COLO668 (cell line): ENCODE measurements around the gene CKS2.
"Not testable (repeated sequence)": the region's sequence is repeated elsewhere in the genome, so short reads cannot be mapped to it uniquely, and the experiment has no call there.

ENCODE experiments used
- DNase-seq: peaks from one replicate; lab custom pipeline; 2025; ENCODE audit not compliant: unreplicated experiment; lab: John Stamatoyannopoulos, UW

CKS2 gene

GRCh38 chr9:89310475-89311345 is at the start of gene CKS2:
Gene CKS2 (plus strand): TSS chr9:89311195. CDS start chr9:89311293, 98 bp downstream.
- DNase-seq, result peak; percentile 100

- no peak for DNase-seq
Measured at GRCh38 chr9:89273528-89274279, 37.3 kb upstream of the CKS2 start.

GRCh38 chr9:89274838-89275237 is 36.2 kb upstream of the CKS2 start:
- no peak for DNase-seq

GRCh38 chr9:89276040-89276439 is 35.0 kb upstream of the CKS2 start:
- DNase-seq, result not testable (repeated sequence)

GRCh38 chr9:89277043-89277442 is 34.0 kb upstream of the CKS2 start:
- no peak for DNase-seq

GRCh38 chr9:89277454-89277853 is 33.5 kb upstream of the CKS2 start:
- no peak for DNase-seq

- DNase-seq, result no peak
Measured at GRCh38 chr9:89278551-89278950, 32.4 kb upstream of the CKS2 start.

- DNase-seq, result peak; percentile 20
Measured at GRCh38 chr9:89278997-89279739, 31.8 kb upstream of the CKS2 start.

GRCh38 chr9:89281106-89281505 is 29.9 kb upstream of the CKS2 start:
- no peak for DNase-seq

GRCh38 chr9:89282248-89282968 is 28.6 kb upstream of the CKS2 start:
- peak; percentile 8 for DNase-seq

- DNase-seq, result no peak
Measured at GRCh38 chr9:89284076-89284475, 26.9 kb upstream of the CKS2 start.

GRCh38 chr9:89291741-89292140 is 19.3 kb upstream of the CKS2 start:
- DNase-seq, result no peak

GRCh38 chr9:89293014-89293413 is 18.0 kb upstream of the CKS2 start:
- DNase-seq, result no peak

GRCh38 chr9:89295400-89295799 is 15.6 kb upstream of the CKS2 start:
- DNase-seq, result no peak

GRCh38 chr9:89301996-89302395 is 9.0 kb upstream of the CKS2 start:
- not testable (repeated sequence) for DNase-seq

- DNase-seq, result no peak
Measured at GRCh38 chr9:89304020-89304833, 6.8 kb upstream of the CKS2 start.

GRCh38 chr9:89304834-89305188 is 6.2 kb upstream of the CKS2 start:
- no peak for DNase-seq

- DNase-seq, result no peak
Measured at GRCh38 chr9:89305868-89306267, 5.1 kb upstream of the CKS2 start.

- DNase-seq, result no peak
Measured at GRCh38 chr9:89309166-89309565, 1.8 kb upstream of the CKS2 start.
